Myocyte (in vitro differentiated cells): ENCODE measurements around the gene CAPN2. TPM values are rescaled to one million over a fixed set of nuclear protein-coding genes. Genes with fewer than 3 reads are reported as not detected.
"Not testable (repeated sequence)": the region's sequence is repeated elsewhere in the genome, so short reads cannot be mapped to it uniquely, and the experiment has no call there.

Experiments used
- DNase-seq: peaks from one replicate; pipeline ENCODE4 v3.0.0-alpha.2; 2012; ENCODE audit warnings: low read depth
- total RNA-seq: library from RNA; depleted of rRNA; stranded (reverse); fragments of >200 nt; gene quantifications from 2 replicates; pipeline ENCODE4 v1.2.3, GENCODE V29; 2014

The CAPN2 gene
- total RNA-seq, 1 donor from 2014 or later: 199 TPM

GRCh38 chr1:223738465-223739365 is 26.4 kb downstream of the CAPN2 start:
- DNase-seq: peak; percentile 37

GRCh38 chr1:223739366-223740037 is 27.2 kb downstream of the CAPN2 start:
- DNase-seq: peak; percentile 40

DNA sequence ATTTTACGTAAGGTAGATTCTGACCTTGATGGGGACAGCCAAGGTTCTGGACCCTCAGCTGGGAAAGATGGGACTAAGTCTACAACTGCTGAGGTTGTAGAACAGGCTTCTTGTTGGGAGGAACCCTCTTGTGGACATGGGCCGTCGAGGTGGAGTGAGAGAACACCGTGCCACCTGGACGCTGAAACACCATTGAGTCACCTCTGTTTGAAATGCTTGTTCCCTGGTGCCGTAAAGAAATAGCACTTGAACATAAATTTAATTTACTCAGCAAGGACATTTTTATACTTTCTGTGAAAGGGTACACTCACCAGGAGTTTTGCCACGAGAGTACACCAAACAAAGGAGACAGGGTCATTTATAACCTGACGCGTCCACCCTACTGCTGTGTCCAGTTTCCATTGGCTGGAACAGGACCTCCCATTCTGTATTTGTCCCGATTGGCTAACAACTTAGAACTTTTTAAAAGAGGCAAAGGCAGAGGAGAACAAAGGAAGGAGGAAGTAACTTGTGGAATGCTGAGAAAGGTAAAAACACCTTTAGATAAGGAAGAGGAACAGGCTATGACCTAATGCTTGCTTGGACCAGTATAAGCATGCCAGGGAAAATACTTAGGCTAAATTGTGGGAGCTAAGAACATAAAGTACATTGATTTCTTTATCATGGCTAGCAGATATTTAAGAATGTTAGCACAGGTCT is 27.8 kb downstream of the CAPN2 start:
- DNase-seq: not testable (repeated sequence)

- DNase-seq: no peak
Observed at GRCh38 chr1:223741861-223742260, 29.5 kb downstream of the CAPN2 start.

DNA sequence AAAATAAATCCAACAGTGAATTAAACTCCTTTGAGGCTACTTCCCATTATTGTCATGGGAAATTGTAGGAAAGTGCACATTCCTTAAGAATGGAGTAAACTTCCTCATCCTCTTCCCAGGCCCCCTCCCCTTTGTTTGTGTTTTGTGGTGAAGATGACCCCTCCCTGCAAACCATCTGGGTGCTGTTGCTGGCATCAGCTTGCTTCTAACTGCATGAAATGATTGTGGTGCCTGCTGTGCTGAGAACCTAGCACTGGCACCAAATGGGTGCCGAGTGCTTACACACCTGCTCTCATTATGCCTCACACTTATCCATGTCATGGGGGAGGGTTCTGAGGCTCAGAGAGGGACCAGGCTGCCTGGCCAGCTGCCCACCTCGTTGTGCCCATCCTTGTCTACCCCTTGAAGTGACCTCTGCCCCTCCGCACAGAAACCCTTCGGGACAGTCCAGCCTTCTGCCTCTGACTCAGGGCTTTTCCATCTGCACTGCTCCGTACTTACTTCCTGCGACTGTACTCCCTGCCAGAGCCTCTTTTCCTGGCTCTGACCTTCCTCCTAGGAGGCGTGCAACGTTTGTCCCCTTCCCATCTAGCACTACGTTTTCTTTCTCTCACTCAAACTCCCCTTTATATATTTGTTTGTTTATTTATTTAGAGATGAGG is 30.6 kb downstream of the CAPN2 start:
- peak; percentile 21 for DNase-seq

DNA sequence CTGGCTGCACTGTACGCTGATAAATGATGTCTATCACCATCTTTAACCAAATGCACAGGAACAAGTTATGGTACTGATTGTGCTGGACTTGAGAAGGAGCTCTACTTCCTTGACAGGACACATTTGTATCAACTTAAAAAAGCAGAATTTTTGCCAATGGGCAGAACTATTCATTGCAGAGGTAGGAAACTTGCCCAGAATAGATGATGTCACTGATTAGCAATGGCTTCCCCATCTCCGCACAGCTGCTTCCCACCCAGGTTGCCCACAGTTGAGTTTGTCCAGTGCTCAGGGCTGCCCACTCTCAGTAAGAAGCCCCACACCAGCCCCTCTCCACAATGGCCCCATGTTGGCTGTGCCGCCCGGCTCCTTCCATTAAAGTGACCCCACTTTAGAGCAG is 33.4 kb downstream of the CAPN2 start:
- DNase-seq: no peak

GRCh38 chr1:223747838-223748335 is 35.5 kb downstream of the CAPN2 start:
- peak; percentile 56 for DNase-seq

- peak; percentile 73 for DNase-seq
Observed at GRCh38 chr1:223748405-223748772, 36.0 kb downstream of the CAPN2 start.

- peak; percentile 34 for DNase-seq
Observed at GRCh38 chr1:223748773-223749733, 36.7 kb downstream of the CAPN2 start.

DNA sequence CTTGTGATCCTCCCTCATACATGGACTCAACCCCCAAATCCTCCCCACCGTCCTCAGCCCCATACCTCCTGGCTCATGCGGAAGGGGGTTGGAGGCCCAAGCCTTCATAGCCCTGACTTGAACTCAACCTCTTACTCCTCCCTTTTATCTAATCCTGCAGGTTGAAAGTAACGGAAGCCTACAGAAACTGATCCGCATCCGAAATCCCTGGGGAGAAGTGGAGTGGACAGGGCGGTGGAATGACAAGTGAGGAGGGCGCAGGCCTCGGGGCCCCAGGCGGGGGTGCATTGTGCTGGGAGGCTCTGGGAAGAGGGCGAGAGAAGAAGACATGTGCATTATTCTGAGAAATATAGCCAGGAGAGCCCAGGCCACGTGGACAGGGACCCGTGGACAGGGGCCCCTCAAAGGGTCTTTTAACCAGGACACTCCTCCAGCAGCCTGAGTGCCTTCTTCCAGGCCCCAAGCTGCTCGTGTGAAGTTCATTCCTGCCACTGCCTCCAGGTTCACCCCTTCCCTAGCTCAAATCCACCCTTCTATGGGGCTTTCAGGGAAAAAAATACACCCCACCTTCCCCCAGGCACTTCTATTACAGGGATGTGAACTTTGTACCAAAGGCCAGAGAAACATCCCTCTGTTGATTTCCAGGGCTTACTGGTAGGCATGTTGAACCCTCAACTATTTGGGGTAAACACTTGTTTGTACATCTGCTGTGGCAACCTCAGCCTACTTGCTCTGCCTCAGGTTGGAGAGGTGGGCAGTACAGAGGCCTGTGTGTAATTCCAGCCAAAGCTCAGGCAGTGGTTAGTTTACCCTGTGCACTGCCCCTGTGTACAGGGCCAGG is 38.6 kb downstream of the CAPN2 start:
- DNase-seq: no peak

GRCh38 chr1:223751696-223752095 is 39.4 kb downstream of the CAPN2 start:
- no peak for DNase-seq

- no peak for DNase-seq
Observed at GRCh38 chr1:223752721-223753515, 40.6 kb downstream of the CAPN2 start.

- no peak for DNase-seq
Observed at GRCh38 chr1:223754681-223755431, 42.5 kb downstream of the CAPN2 start.

DNA sequence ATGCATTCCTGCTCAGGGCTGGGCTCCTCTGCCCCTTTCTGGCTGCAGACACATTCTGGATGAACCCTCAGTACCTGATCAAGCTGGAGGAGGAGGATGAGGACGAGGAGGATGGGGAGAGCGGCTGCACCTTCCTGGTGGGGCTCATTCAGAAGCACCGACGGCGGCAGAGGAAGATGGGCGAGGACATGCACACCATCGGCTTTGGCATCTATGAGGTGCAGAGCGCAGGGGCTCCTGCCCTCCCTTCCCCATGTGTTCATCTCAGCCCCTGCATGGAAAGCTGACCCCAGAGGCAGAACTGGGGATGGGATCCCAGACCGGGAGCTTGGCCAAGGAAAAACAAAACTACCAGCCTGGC is 43.1 kb downstream of the CAPN2 start:
- DNase-seq: no peak

GRCh38 chr1:223755992-223756775 is 43.8 kb downstream of the CAPN2 start:
- no peak for DNase-seq

- DNase-seq: no peak
Observed at GRCh38 chr1:223756806-223757700, 44.7 kb downstream of the CAPN2 start.
